Activated CD4-positive, alpha-beta memory T cell treated with anti-CD3 and anti-CD28 coated beads for 36 hours (primary cell): ENCODE data around the gene VIL1. TPM values are rescaled to one million over a fixed set of nuclear protein-coding genes. Genes with fewer than 3 reads are reported as not detected.

Experiments
- CTCF ChIA-PET: fragments of 350-600 bp; sonication (Branson Sonifier 250); formaldehyde crosslinking; loops from one replicate; lab custom pipeline; 2021; ENCODE audit warnings: antibody characterized with exemption, inconsistent platforms; lab: Charles Lee
- POLR2A ChIA-PET: fragments of 350-600 bp; sonication (Branson Sonifier 250); formaldehyde crosslinking; loops from one replicate; lab custom pipeline; 2021; ENCODE audit warnings: antibody characterized with exemption; lab: Charles Lee
- DNase-seq: peaks from one replicate; pipeline ENCODE4 v3.0.0-alpha.2; 2020
- H3K27ac Mint-ChIP-seq: one replicate; pipeline ENCODE4 v1.8.0; 2021; ENCODE audit warnings: mixed read lengths
- H3K27me3 Mint-ChIP-seq: one replicate; pipeline ENCODE4 v1.8.0; 2021; ENCODE audit warnings: mixed read lengths
- H3K36me3 Mint-ChIP-seq: one replicate; pipeline ENCODE4 v1.8.0; 2021; ENCODE audit warnings: mixed read lengths
- H3K4me1 Mint-ChIP-seq: one replicate; pipeline ENCODE4 v1.8.0; 2021; ENCODE audit warnings: low read depth, mixed read lengths
- H3K4me3 Mint-ChIP-seq: one replicate; pipeline ENCODE4 v1.8.0; 2021; ENCODE audit warnings: mild to moderate bottlenecking, mixed read lengths
- H3K9me3 Mint-ChIP-seq: one replicate; pipeline ENCODE4 v1.8.0; 2021; ENCODE audit warnings: mixed read lengths
- intact Hi-C: fragments of 100-400 bp; cut with micrococcal nuclease; formaldehyde crosslinking; loops from one replicate; pipeline ENCODE4 v1.15.1; 2023
- total RNA-seq, 2 experiments: library from RNA; stranded (reverse); gene quantifications; one replicate each; pipeline ENCODE4 v1.2.3, GENCODE V29; 2021

The VIL1 gene
- not detected for total RNA-seq

DNA sequence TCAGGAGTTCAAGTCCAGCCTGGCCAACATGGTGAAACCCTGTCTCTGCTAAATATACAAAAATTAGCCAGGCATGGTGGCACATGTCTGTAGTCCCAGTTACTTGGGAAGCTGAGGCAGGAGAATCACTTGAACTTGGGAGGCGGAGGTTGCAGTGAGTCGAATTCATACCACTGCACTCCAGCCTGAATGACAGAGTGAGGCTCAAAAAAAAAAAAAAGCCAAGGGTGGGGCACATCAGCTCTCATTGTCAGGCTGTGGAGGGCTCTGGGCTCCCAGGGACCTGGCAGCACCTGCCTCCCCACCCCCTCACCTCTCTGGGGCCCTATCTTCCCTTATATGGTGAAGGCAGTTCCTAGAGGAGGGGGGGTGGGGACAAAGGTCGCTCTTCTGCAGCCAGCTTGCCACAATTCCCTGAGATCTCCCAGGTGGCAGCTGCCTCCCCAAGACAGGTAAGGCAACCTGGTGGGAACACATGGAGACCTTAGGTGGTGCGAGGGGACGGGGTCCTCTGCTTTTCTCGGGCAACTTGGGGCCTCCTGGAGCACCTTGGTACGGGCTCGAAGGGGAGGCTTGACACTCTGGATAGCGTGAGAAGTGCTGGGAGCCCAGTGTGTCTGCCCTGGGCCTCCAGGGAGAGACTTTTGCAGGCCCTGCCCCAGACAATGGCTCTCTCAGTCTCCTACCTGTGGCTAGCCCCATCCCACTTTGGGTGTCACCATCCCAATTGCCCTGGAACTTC, at the start of gene VIL1:
TSS of gene VIL1 (plus strand) at position 407 of the 742 bp plus-strand sequence. CDS start 4,656 bp downstream, outside the sequence.
- CTCF ChIA-PET: no interaction called here
- POLR2A ChIA-PET: no interaction called here
- intact Hi-C loops: no loop called here
- H3K36me3 Mint-ChIP-seq: no peaks in the 10 kb centered on the region
- no peak within 1 kb of the TSS for H3K27ac Mint-ChIP-seq
- DNase-seq: no peak
- no peaks in the 10 kb centered on the region for H3K27me3 Mint-ChIP-seq
- no peaks in the 10 kb centered on the region for H3K9me3 Mint-ChIP-seq
- no peaks in the 10 kb centered on the region for H3K4me1 Mint-ChIP-seq
- H3K4me3 Mint-ChIP-seq: no peak within 1 kb of the TSS

DNA sequence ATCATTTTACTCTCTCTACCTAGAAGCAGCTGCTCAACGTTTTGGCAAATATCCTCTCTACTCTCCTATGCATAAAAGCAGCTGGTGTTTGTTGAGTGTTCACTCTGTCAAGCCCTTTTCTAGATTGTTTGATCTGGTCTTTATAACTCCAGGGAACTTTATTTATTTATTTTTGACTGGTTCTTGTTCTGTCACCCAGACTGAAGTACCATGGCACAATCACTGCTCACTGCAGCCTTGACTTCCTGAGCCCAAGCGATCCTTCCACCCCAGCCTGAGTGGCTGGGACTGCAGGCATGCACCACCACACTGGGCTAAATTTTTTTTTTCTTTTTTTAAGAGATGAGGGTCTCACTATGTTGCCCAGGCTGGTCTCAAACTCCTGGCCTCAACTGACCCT, 49.6 kb upstream of the VIL1 start:
- no peak for DNase-seq
- POLR2A ChIA-PET: no interaction called here
- Mint-ChIP-seq H3K4me1 (peaks cover 8% of the 10 kb centered on the region), H3K9me3 (no peaks in the 10 kb centered on the region), H3K27me3 (no peaks in the 10 kb centered on the region), H3K36me3 (no peaks in the 10 kb centered on the region), H3K4me3 (peak overlapping the region; percentile 16), H3K27ac (no peak overlapping the region)
- CTCF ChIA-PET: interaction anchor here (1.5 to 1.9 kb wide), 2 partner anchors 13 to 68 kb away, joined by 4 to 5 read pairs; partner anchors contain the start of gene CATIP
- intact Hi-C loops: no loop called here

DNA sequence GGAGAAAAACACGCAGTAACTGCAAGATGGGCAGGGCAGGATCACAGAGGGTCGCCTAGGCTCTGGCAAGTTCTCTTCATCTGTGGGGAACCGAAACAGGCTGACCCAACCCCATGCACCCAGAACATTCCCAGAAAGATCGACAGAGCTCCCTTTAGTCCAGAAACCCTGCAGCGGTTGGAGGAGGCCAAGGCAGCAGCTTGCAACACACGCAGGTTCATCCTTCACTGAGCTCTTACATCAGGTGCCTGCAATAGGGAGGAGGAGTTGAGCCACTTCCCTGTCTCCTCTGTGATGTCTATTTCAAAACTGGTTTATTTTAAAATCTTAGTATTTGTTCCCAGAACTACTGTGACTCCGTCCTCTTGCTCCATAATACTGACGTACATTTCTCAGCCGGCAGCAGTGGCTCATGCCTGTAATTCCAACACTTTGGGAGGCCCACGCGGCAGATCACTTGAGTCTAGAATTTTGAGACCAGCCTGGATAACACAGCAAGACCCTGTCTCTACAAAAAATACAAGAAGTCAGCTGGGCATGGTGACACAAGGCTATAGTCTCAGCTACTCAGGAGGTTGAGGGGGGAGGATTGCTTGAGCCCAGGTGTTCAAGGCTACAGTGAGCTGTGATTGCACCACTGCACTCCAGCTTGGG, 48.4 kb upstream of the VIL1 start:
- intact Hi-C loops: no loop called here
- no peaks in the 10 kb centered on the region for H3K9me3 Mint-ChIP-seq
- no peak overlapping the region for H3K4me3 Mint-ChIP-seq
- no peak for DNase-seq
- no peaks in the 10 kb centered on the region for H3K27me3 Mint-ChIP-seq
- H3K4me1 Mint-ChIP-seq: peaks cover 8% of the 10 kb centered on the region
- ChIA-PET CTCF (interaction anchor here (0.6 to 1.0 kb wide), 2 partner anchors 15 to 67 kb away, joined by 3 read pairs; no protein-coding TSS in a partner anchor), POLR2A (no interaction called here)
- H3K27ac Mint-ChIP-seq: no peak overlapping the region
- H3K36me3 Mint-ChIP-seq: no peaks in the 10 kb centered on the region

DNA sequence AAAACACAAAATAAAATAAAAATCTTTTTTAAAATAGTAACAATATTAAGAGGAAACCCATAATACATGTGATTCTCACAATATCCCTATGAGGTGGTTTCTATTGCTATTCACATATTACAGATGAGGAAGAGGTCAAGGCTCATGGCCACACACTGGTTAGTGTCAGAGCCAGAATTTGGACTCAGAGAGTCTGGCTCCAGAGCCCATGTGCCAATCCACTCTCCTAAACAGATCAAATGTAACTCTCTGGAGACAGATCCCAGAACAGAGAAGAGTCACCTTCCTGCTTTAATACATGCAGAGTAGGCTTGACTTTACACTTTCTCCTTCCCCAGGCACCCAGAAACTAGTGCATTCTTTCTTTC, 47.0 kb upstream of the VIL1 start:
- H3K4me3 Mint-ChIP-seq: no peak overlapping the region
- H3K4me1 Mint-ChIP-seq: peaks cover 8% of the 10 kb centered on the region
- no peak for DNase-seq
- no peak overlapping the region for H3K27ac Mint-ChIP-seq
- H3K9me3 Mint-ChIP-seq: no peaks in the 10 kb centered on the region
- ChIA-PET CTCF (interaction anchor here (1.0 kb wide), 1 partner anchor 10 kb away, joined by 3 read pairs; no protein-coding TSS in a partner anchor), POLR2A (no interaction called here)
- intact Hi-C loops: no loop called here
- H3K27me3 Mint-ChIP-seq: no peaks in the 10 kb centered on the region
- H3K36me3 Mint-ChIP-seq: no peaks in the 10 kb centered on the region

DNA sequence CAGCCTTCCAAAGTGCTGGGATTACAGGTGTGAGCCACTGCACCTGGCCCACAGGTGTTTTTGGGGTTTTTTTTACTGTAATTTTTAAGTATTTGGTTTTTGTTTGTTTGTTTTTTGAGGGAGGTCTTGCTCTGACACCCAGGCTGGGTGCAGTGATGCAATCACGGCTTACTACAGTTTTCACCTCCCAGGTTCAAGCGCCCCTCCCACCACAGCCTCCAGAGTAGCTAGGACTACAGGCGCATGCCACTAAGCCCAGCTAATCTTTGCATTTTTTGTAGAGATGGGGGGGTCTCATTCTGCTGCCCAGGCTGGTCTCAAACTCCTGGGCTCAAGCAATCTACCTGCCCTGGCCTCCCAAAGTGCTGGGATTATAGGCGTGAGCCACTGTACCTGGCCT, 44.1 kb upstream of the VIL1 start:
- H3K36me3 Mint-ChIP-seq: no peaks in the 10 kb centered on the region
- intact Hi-C loops: no loop called here
- ChIA-PET CTCF (no interaction called here), POLR2A (no interaction called here)
- H3K4me1 Mint-ChIP-seq: no peaks in the 10 kb centered on the region
- no peaks in the 10 kb centered on the region for H3K27me3 Mint-ChIP-seq
- no peaks in the 10 kb centered on the region for H3K9me3 Mint-ChIP-seq
- H3K27ac Mint-ChIP-seq: no peak overlapping the region
- no peak for DNase-seq
- H3K4me3 Mint-ChIP-seq: no peak overlapping the region

DNA sequence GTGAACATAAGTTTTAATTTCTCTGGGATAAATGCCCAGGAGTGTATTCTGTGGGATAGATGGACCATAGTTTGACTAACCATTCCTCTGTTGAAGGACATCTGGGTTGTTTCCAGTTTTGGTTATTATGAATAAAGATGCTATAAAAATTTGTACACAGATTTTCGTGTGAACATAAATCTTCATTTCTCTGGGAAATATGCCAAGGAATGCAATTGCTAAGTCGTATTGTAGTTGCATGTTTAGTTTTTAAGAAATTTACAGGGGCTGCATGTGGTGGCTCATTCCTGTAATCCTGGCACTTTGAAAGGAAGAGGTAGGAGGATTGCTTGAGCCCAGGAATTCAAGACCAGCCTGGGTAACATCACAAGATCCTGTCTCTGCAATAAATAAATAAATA, 43.7 kb upstream of the VIL1 start:
- intact Hi-C loops: no loop called here
- H3K9me3 Mint-ChIP-seq: no peaks in the 10 kb centered on the region
- H3K4me1 Mint-ChIP-seq: no peaks in the 10 kb centered on the region
- no peaks in the 10 kb centered on the region for H3K36me3 Mint-ChIP-seq
- H3K27me3 Mint-ChIP-seq: no peaks in the 10 kb centered on the region
- CTCF ChIA-PET: no interaction called here
- no peak overlapping the region for H3K27ac Mint-ChIP-seq
- POLR2A ChIA-PET: no interaction called here
- DNase-seq: no peak
- H3K4me3 Mint-ChIP-seq: no peak overlapping the region

DNA sequence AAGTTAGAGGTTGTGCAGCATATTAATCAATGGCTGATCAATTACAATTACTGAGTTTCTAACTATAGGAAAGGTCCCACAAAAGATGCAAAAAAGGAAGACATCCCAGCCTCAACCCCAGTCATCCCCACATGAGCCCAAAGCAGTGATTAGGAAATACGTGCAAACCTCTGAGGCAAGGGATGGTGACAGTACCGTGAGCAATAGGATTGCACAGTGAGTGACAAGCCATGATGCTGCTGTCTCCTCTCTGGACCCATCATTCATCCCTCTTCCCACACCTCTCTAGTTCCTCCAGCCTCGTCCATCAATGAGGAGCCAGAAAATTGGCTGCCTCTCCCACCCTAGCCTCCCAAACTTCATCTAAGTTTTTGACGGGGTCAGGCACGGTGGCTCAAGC, 40.9 kb upstream of the VIL1 start:
- ChIA-PET CTCF (interaction anchor here (1.1 kb wide), 1 partner anchor 22 kb away, joined by 5 read pairs; the partner anchor contains the start of gene CATIP), POLR2A (no interaction called here)
- Mint-ChIP-seq H3K27ac (no peak overlapping the region), H3K27me3 (no peaks in the 10 kb centered on the region), H3K9me3 (no peaks in the 10 kb centered on the region), H3K4me1 (no peaks in the 10 kb centered on the region), H3K36me3 (no peaks in the 10 kb centered on the region), H3K4me3 (no peak overlapping the region)
- intact Hi-C loops: no loop called here
- DNase-seq: no peak

DNA sequence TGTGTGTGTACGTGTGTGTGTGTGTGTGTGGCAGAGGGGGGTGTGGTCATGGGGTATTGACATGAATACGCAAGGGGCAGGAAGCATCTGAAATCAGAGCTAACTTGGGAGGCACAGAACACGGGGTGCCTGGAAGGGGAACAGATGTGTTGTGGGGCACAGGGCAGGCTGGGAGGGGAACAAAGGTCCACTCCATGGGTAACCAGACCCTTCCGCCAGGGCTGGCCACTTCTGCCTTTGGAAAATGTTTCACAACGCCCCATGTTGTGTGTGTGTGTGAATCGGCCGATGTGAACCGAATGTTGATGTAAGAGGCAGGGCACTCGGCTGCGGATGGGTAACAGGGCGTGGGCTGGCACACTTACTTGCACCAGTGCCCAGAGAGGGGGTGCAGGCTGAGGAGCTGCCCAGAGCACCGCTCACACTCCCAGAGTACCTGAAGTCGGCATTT, 37.0 kb upstream of the VIL1 start, which contains the start of gene SLC11A1:
TSS of gene SLC11A1 (plus strand) at position 358 of the 451 bp plus-strand sequence. CDS start 96 bp downstream, outside the sequence.
- no peak within 1 kb of the TSS for H3K4me3 Mint-ChIP-seq
- H3K4me1 Mint-ChIP-seq: no peaks in the 10 kb centered on the region
- no peak within 1 kb of the TSS for H3K27ac Mint-ChIP-seq
- peaks cover 2% of the 10 kb centered on the region for H3K27me3 Mint-ChIP-seq
- DNase-seq: no peak
- intact Hi-C loops: no loop called here
- CTCF ChIA-PET: no interaction called here
- H3K9me3 Mint-ChIP-seq: no peaks in the 10 kb centered on the region
- no peaks in the 10 kb centered on the region for H3K36me3 Mint-ChIP-seq
- POLR2A ChIA-PET: no interaction called here

DNA sequence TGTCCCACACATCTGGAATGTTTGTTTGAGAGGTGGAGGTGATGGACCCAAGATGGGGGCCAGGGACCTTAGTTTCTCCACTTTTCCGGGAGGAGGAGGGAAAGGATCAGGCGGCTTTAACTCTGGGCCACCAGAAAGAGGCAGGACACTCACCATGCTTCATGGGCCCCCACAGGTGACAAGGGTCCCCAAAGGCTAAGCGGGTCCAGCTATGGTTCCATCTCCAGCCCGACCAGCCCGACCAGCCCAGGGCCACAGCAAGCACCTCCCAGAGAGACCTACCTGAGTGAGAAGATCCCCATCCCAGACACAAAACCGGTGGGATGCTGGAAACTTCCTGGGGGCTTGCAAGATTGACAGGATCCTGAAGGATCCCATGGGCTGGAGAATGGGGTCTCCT, 36.1 kb upstream of the VIL1 start:
- POLR2A ChIA-PET: interaction anchor here (0.6 kb wide), 1 partner anchor 271 kb away, joined by 3 read pairs; no protein-coding TSS in a partner anchor
- H3K27ac Mint-ChIP-seq: no peak overlapping the region
- intact Hi-C loops: no loop called here
- CTCF ChIA-PET: interaction anchor here (1.1 kb wide), 1 partner anchor 81 kb away, joined by 4 read pairs; no protein-coding TSS in a partner anchor
- H3K4me3 Mint-ChIP-seq: no peak overlapping the region
- no peaks in the 10 kb centered on the region for H3K9me3 Mint-ChIP-seq
- H3K27me3 Mint-ChIP-seq: peaks cover 2% of the 10 kb centered on the region
- no peaks in the 10 kb centered on the region for H3K36me3 Mint-ChIP-seq
- no peak for DNase-seq
- no peaks in the 10 kb centered on the region for H3K4me1 Mint-ChIP-seq

DNA sequence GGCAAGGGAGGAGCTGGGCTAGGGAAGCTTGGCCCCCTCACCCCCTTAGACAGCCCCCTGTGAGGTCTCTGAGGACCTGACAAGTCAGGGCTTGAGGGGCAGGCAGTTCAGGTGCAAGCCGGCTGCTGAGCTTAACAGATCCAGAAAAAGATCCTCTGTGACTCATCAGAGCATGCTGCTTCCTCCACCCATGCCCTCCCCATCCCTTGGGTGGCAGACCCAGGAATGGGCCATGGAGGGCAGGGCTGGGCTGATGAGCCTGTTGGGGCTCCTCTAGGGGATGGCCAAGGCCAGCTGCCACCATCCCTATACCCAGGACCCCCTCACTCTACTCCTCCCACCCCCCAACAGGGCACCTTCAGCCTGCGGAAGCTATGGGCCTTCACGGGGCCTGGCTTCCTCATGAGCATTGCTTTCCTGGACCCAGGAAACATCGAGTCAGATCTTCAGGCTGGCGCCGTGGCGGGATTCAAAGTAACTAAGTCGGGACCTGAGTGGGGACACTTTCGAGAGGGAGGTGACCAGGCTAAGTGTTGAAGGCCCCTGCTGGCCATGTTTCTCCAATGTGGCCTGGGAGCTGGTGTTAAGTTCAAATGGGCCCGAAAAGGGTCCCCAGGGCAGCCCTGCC, 34.9 kb upstream of the VIL1 start:
- no peak for DNase-seq
- Mint-ChIP-seq H3K4me1 (no peaks in the 10 kb centered on the region), H3K9me3 (no peaks in the 10 kb centered on the region), H3K4me3 (no peak overlapping the region), H3K36me3 (no peaks in the 10 kb centered on the region), H3K27me3 (peaks cover 2% of the 10 kb centered on the region), H3K27ac (no peak overlapping the region)
- POLR2A ChIA-PET: no interaction called here
- intact Hi-C loops: no loop called here
- CTCF ChIA-PET: interaction anchor here (1.1 to 1.8 kb wide), 2 partner anchors 27 to 82 kb away, joined by 4 to 8 read pairs; partner anchors contain the start of gene CATIP

DNA sequence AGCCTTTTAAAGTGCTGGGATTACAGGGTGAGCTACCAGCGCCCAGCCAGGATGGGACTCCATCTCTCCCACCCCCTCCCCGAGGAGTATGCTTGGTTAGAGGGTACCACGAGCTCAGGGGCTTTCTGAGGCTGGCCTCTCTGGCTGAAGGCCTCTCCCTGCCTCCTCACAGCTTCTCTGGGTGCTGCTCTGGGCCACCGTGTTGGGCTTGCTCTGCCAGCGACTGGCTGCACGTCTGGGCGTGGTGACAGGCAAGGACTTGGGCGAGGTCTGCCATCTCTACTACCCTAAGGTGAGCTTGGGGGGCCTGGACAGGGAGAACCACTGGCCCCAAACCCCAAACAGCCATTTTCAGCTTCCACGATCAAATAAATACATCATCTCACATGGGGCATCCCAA, 33.9 kb upstream of the VIL1 start:
- CTCF ChIA-PET: no interaction called here
- DNase-seq: no peak
- Mint-ChIP-seq H3K9me3 (no peaks in the 10 kb centered on the region), H3K4me3 (no peak overlapping the region), H3K36me3 (no peaks in the 10 kb centered on the region), H3K27ac (no peak overlapping the region), H3K27me3 (peaks cover 2% of the 10 kb centered on the region), H3K4me1 (no peaks in the 10 kb centered on the region)
- intact Hi-C loops: no loop called here
- POLR2A ChIA-PET: no interaction called here
